Activated T-helper 1 cell treated with Interleukin-2 at 50 U/mL for 16 hours (primary cell): ENCODE data around the gene SEMA5B.

Experiments
- DNase-seq: peaks from one replicate; pipeline ENCODE4 v3.0.0-alpha.2; 2020; ENCODE audit warnings: low read depth

Gene SEMA5B, protein sequence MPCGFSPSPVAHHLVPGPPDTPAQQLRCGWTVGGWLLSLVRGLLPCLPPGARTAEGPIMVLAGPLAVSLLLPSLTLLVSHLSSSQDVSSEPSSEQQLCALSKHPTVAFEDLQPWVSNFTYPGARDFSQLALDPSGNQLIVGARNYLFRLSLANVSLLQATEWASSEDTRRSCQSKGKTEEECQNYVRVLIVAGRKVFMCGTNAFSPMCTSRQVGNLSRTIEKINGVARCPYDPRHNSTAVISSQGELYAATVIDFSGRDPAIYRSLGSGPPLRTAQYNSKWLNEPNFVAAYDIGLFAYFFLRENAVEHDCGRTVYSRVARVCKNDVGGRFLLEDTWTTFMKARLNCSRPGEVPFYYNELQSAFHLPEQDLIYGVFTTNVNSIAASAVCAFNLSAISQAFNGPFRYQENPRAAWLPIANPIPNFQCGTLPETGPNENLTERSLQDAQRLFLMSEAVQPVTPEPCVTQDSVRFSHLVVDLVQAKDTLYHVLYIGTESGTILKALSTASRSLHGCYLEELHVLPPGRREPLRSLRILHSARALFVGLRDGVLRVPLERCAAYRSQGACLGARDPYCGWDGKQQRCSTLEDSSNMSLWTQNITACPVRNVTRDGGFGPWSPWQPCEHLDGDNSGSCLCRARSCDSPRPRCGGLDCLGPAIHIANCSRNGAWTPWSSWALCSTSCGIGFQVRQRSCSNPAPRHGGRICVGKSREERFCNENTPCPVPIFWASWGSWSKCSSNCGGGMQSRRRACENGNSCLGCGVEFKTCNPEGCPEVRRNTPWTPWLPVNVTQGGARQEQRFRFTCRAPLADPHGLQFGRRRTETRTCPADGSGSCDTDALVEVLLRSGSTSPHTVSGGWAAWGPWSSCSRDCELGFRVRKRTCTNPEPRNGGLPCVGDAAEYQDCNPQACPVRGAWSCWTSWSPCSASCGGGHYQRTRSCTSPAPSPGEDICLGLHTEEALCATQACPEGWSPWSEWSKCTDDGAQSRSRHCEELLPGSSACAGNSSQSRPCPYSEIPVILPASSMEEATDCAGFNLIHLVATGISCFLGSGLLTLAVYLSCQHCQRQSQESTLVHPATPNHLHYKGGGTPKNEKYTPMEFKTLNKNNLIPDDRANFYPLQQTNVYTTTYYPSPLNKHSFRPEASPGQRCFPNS

GRCh38 chr3:123027292-123028232 lies at the start of gene SEMA5B:
Gene SEMA5B (minus strand): TSS chr3:123027763. CDS start chr3:122961263, 66,500 bp downstream.
- DNase-seq, result no peak

- no peak for DNase-seq
These were observed 49.2 kb upstream of the SEMA5B start for GRCh38 chr3:123076496-123077418.

GRCh38 chr3:123076112-123076495 lies 48.5 kb upstream of the SEMA5B start:
- DNase-seq, result no peak

- no peak for DNase-seq
These were observed 47.8 kb upstream of the SEMA5B start for GRCh38 chr3:123075359-123075758.

- no peak for DNase-seq
These were observed 45.0 kb upstream of the SEMA5B start for GRCh38 chr3:123072564-123072963.

DNA sequence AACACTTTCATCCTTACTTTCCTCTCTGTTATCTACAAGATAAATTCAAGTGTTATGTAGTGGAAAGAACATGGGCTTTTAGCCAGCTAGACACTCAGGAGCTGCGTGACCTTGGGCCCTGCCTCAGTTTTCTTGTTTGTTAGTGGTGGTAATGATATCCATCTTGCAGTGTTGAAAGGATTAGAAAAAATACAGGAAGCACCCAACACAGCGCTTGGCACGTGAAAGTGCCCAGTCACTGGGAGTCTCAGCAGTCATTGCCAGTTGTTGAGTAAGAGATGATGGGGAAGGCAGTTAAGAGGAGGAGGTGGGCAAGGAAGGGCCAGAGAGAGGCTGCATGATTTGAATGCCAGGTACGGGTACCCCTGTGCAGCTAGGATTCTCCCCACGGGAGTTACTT lies 44.6 kb upstream of the SEMA5B start:
- no peak for DNase-seq

DNA sequence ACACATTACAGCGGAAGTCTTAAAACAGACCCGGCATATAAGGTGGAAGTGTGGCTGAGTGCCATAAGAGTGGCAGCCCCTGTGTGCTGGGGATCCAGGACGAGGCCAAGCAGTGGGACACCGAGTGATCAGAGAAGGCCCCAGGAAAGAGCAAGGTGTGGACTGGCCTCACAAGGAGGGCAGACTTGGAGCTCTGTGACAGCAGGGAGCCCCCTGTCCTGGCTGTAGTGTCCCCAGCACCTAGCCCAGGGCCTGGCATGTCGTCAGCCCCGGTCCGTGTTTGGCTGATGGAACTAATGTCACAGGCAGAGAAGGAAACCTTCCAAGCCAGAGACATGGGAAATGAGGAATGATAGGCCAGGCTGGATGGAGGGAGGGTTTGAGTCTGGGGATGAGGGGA lies 44.0 kb upstream of the SEMA5B start:
- DNase-seq, result no peak

- no peak for DNase-seq
These were observed 43.6 kb upstream of the SEMA5B start for GRCh38 chr3:123071146-123071545.

GRCh38 chr3:123070510-123070909 lies 42.9 kb upstream of the SEMA5B start:
- no peak for DNase-seq

DNA sequence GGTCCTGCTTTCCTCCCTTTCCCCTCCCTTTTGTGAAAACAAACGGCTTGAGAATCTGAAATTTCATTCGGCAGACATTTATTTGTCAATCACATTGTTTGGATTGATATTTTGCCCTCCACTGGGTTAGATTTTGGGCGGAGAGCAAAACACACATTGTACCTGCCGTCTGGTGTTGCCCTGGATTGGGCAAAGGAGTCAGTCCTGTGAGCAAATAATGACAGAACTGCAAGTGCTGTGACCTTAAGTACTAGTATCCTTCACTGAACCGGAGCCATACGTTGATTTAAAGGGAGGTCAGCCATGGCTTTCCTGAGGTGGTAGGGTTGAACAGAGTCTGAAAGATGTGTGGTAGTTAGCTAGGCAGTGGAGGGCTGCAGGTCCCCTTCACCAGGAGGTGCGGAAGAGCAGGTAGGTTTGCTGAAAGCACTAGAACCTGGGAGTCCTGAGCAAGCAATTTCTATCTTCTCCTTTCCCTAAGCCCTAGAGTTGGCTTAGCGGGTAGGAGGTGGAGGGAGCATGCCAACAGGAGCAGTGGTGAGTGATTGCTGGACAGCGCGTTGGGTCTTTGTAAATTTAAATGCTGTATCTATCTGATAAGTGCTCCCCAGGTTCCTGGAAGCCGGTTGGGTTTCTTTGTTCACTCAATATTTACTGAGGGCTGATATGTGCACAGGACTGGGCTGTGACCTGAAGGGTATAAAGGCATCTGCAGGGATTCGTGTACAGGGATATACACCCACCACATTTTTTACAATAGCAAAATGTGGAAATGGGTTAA lies 41.2 kb upstream of the SEMA5B start:
- DNase-seq, result no peak

DNA sequence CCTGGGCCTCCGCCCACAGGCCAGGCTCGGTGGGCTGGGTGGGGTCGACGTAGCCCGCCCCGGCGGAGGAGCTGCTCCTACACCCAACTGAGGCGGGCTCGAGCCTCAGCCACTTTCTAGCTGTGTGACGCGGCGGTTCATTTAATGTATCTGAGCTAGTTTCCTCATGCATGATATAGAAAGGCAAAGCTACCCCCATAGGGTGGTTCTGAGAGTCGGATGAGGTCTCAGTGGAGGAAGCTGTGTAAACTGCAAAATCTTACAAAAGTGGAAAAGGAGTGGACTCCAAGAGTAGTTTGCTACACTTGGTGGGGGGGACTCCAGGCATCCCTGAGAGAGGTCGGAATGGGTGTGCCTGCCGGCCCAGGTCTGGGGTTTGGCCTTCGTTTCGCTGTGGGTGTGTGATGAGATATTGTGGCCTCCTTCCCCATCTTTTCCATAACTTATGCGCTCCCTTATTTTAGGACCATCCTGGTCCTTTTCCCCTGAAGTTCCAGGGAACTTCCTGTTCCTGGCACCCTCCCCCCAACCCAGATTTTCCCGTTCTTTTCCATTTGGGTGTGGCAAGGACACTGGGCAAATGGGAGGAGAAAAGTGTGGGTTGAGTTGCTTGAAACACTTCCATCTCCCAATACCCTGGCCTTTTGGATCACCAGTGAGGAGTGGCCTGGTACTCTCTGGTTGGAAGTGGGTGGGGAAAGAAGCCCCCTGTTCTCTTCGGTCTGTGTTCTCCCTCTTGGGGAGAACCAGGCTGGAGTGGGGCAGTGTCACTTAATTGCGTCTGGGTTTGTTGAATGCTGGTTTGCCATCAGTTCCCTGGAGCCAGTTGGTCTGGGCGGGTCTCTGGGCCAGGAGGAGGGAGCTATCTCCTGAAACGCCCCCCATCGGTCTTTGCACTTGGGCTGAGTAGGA lies 40.4 kb upstream of the SEMA5B start:
- DNase-seq, result no peak

DNA sequence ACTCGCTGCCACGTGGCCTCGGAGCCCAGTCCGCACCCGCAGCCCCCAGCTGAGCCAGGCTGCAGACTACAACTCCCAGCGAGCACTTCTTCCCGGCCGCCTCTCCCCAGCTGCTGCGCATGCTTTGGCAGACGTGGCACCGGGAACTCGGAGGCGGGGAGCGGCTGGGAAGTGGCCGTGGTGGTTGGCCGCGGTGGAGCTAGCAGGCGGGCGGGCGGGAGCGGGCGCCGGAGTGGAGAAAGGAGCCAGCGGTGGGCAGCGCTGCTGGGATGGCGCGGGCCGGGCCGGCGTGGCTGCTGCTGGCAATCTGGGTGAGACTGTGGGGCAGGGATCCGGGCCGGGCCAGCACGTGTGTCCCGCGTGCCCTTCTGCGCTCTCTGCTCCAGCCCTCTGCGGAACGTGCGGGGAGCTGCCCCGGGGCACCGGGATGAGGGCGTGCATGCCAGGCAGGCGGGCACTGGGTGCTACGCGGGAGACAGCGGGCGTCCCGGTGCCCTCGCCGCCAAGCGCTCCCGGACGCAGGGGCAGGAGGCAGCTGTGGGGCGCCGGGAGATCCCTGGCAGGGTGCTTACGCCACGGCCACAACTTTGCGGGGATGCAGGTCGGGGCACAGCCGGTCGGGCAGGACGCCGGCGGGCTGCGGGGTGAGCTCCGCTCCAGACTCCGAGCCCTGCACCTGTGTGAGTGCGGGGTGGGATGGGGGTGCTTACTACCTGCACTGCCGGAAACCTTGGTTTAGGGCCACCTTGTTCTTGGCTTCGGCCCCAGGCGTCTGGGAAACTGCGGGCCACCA lies 39.5 kb upstream of the SEMA5B start, which contains the start of gene PDIA5:
PDIA5 (plus strand) TSS at position 130 of the 793 bp plus-strand sequence; CDS start at position 270, 140 bp downstream.
- DNase-seq, result peak; percentile 17

DNA sequence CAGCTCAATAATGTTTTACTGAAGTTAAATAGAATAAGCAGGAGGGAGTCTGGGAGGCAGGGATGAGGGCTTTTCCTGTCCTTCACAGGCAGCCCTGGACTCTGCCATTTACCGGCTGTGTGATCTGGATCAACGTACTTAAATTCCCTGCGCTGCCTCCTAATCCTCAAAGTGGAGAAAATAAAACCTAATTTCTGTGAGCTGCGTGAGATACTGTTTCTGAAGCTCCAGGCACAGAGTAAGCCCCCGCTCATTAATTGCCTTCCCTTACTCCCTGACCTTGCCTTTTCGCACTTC lies 39.0 kb upstream of the SEMA5B start:
- DNase-seq, result no peak

DNA sequence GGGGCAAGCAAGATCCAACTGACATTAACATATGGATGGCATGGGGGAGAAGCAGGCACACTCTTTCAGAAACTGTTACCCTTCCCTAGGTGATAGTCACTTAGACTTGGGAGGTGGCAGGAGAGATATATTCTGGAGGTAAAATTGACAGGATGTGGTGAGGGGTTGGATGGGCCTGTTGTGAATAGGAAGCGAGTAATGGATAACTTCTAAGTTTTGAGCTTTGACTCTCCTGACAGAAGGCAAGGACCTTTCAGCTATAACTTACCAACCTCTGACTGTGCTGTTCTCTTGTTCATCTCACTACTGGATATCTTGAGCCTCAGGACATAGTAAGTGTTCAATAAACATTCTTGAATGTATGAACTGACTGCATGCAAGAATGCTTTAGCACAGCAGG lies 37.4 kb upstream of the SEMA5B start:
- DNase-seq, result no peak

- no peak for DNase-seq
These were observed 36.9 kb upstream of the SEMA5B start for GRCh38 chr3:123064506-123064905.

- DNase-seq, result no peak
These were observed 35.5 kb upstream of the SEMA5B start for GRCh38 chr3:123063034-123063433.

- DNase-seq, result no peak
These were observed 34.3 kb upstream of the SEMA5B start for GRCh38 chr3:123061856-123062255.

- DNase-seq, result no peak
These were observed 32.5 kb upstream of the SEMA5B start for GRCh38 chr3:123060054-123060453.
